H9 (cell line): Measurements from ENCODE around the gene AQP9. TPM values are rescaled to one million over a fixed set of nuclear protein-coding genes. Genes with fewer than 3 reads are reported as not detected.

Source experiments
- DNase-seq: peaks from one replicate; pipeline ENCODE4 v3.0.0-alpha.2; 2017
- H2AFZ ChIP-seq: one replicate; pipeline ENCODE4 v1.6.1; 2013; ENCODE audit warnings: mild to moderate bottlenecking, low read length, control low read depth, moderate library complexity
- H2AK5ac ChIP-seq: 2 replicates; pipeline ENCODE4 v1.6.1; 2013; ENCODE audit warnings: low read length, control low read depth, mixed read lengths; ENCODE audit not compliant: insufficient read length
- H2BK120ac ChIP-seq: one replicate; pipeline ENCODE4 v1.6.1; 2013; ENCODE audit warnings: low read depth, mild to moderate bottlenecking, low read length, control low read depth, inconsistent platforms; ENCODE audit not compliant: poor library complexity, severe bottlenecking
- H2BK12ac ChIP-seq: 2 replicates; pipeline ENCODE4 v1.6.1; 2013; ENCODE audit warnings: low read length, control low read depth, mixed read lengths, low read depth; ENCODE audit not compliant: insufficient read length
- H2BK15ac ChIP-seq: 2 replicates; pipeline ENCODE4 v1.6.1; 2013; ENCODE audit warnings: low read depth, low read length, control low read depth
- H2BK20ac ChIP-seq: one replicate; pipeline ENCODE4 v1.6.1; 2013; ENCODE audit warnings: low read depth, mild to moderate bottlenecking, low read length, control low read depth, inconsistent platforms; ENCODE audit not compliant: poor library complexity, severe bottlenecking
- H2BK5ac ChIP-seq: 2 replicates; pipeline ENCODE4 v1.6.1; 2013; ENCODE audit warnings: low read length, control low read depth, mixed read lengths; ENCODE audit not compliant: insufficient read length
- H3K14ac ChIP-seq: 2 replicates; pipeline ENCODE4 v1.6.1; 2013; ENCODE audit warnings: low read length, control low read depth; ENCODE audit not compliant: insufficient read depth
- H3K18ac ChIP-seq: 2 replicates; pipeline ENCODE4 v1.6.1; 2013; ENCODE audit warnings: low read depth, mild to moderate bottlenecking, mixed read lengths, low read length, control low read depth; ENCODE audit not compliant: insufficient read length
- H3K23ac ChIP-seq: 2 replicates; pipeline ENCODE4 v1.6.1; 2013; ENCODE audit warnings: low read length, control low read depth, mixed read lengths, low read depth; ENCODE audit not compliant: insufficient read length
- H3K23me2 ChIP-seq: 2 replicates; pipeline ENCODE4 v1.6.1; 2013; ENCODE audit warnings: low read depth, mild to moderate bottlenecking, mixed read lengths, low read length, control low read depth; ENCODE audit not compliant: insufficient read length, poor library complexity, severe bottlenecking
- H3K27ac ChIP-seq: 2 replicates; pipeline ENCODE4 v1.5.1; 2013; ENCODE audit warnings: low read length, control low read depth, mixed read lengths, low read depth; ENCODE audit not compliant: insufficient read length
- H3K27me3 ChIP-seq: 2 replicates; pipeline ENCODE4 v1.6.1; 2013; ENCODE audit warnings: low read length, control low read depth, inconsistent platforms; ENCODE audit not compliant: insufficient read depth
- H3K4ac ChIP-seq: 2 replicates; pipeline ENCODE4 v1.6.1; 2013; ENCODE audit warnings: low read depth, mild to moderate bottlenecking, control low read depth, inconsistent platforms, low read length, moderate library complexity
- H3K4me1 ChIP-seq: 2 replicates; pipeline ENCODE4 v1.6.1; 2013; ENCODE audit warnings: low read length, control low read depth, inconsistent platforms; ENCODE audit not compliant: insufficient read depth
- H3K4me2 ChIP-seq: 2 replicates; pipeline ENCODE4 v1.6.1; 2013; ENCODE audit warnings: low read length, control low read depth, mixed read lengths; ENCODE audit not compliant: insufficient read length, insufficient read depth
- H3K56ac ChIP-seq: 2 replicates; pipeline ENCODE4 v1.6.1; 2013; ENCODE audit warnings: low read depth, mild to moderate bottlenecking, mixed read lengths, low read length, control low read depth; ENCODE audit not compliant: insufficient read length
- H3K79me1 ChIP-seq: 2 replicates; pipeline ENCODE4 v1.6.1; 2013; ENCODE audit warnings: low read depth, mild to moderate bottlenecking, moderate library complexity, low read length, control low read depth, inconsistent platforms; ENCODE audit not compliant: insufficient read depth, poor library complexity, severe bottlenecking
- H3K79me2 ChIP-seq: 2 replicates; pipeline ENCODE4 v1.6.1; 2013; ENCODE audit warnings: low read length, control low read depth, inconsistent platforms; ENCODE audit not compliant: insufficient read depth
- H3K9ac ChIP-seq: 2 replicates; pipeline ENCODE4 v1.6.1; 2013; ENCODE audit warnings: low read length, control low read depth, mixed read lengths; ENCODE audit not compliant: insufficient read length; ENCODE audit errors: extremely low read depth
- H3K9me3 ChIP-seq: one replicate; pipeline ENCODE4 v1.6.1; 2013; ENCODE audit warnings: low read depth, low read length, inconsistent platforms; ENCODE audit not compliant: control insufficient read depth
- H3T11ph ChIP-seq: one replicate; pipeline ENCODE4 v1.6.1; 2013; ENCODE audit warnings: mild to moderate bottlenecking, low read length, control low read depth, inconsistent platforms
- H4K20me1 ChIP-seq: one replicate; pipeline ENCODE4 v1.6.1; 2013; ENCODE audit not compliant: control insufficient read depth, insufficient read length, insufficient read depth
- H4K5ac ChIP-seq: 2 replicates; pipeline ENCODE4 v1.6.1; 2013; ENCODE audit warnings: low read depth, mild to moderate bottlenecking, mixed read lengths, low read length, control low read depth; ENCODE audit not compliant: insufficient read length
- H4K8ac ChIP-seq: replicated peaks from 2 replicates; pipeline ENCODE4 v1.6.1; 2013; ENCODE audit warnings: low read length, control low read depth, mixed read lengths, low read depth; ENCODE audit not compliant: insufficient read length
- H4K91ac ChIP-seq: 2 replicates; pipeline ENCODE4 v1.6.1; 2013; ENCODE audit warnings: low read depth, mild to moderate bottlenecking, moderate library complexity, mixed read lengths, low read length, control low read depth; ENCODE audit not compliant: insufficient read length
- H3K27ac Mint-ChIP-seq, 3 experiments: 2 replicates in 2 of 3; 3 replicates in 1 of 3; pipeline ENCODE4 v1.8.0; 2020 to 2021; ENCODE audit warnings: mixed read lengths in 3 of 3, mild to moderate bottlenecking in 1 of 3, moderate library complexity in 1 of 3
- H3K27me3 Mint-ChIP-seq: 2 replicates; pipeline ENCODE4 v1.8.0; 2021; ENCODE audit warnings: low read depth, mild to moderate bottlenecking, moderate library complexity, mixed read lengths
- H3K36me3 Mint-ChIP-seq, 3 experiments: 2 replicates in 2 of 3; 3 replicates in 1 of 3; pipeline ENCODE4 v1.8.0; 2020 to 2021; ENCODE audit warnings: low read depth in 3 of 3, mixed read lengths in 3 of 3; ENCODE audit not compliant: insufficient read depth in 1 of 3
- H3K4me1 Mint-ChIP-seq, 2 experiments: 2 replicates each; pipeline ENCODE4 v1.8.0; 2020; ENCODE audit warnings: mixed read lengths in 2 of 2
- H3K4me3 Mint-ChIP-seq, 2 experiments: 2 replicates in 1 of 2; 3 replicates in 1 of 2; pipeline ENCODE4 v1.8.0; 2020 to 2021; ENCODE audit warnings: mild to moderate bottlenecking in 2 of 2, mixed read lengths in 2 of 2, moderate library complexity in 1 of 2
- H3K9me3 Mint-ChIP-seq, 2 experiments: 2 replicates in 1 of 2; 3 replicates in 1 of 2; pipeline ENCODE4 v1.8.0; 2020; ENCODE audit warnings: mild to moderate bottlenecking in 2 of 2, mixed read lengths in 2 of 2, moderate library complexity in 1 of 2
- CTCF ChIP-seq: fragments of 200-600 bp; sonication (generic); conservative IDR thresholded peaks from 3 replicates; pipeline ENCODE4 v1.8.0; 2021; ENCODE audit warnings: antibody characterized with exemption, mild to moderate bottlenecking
- WGBS: extraction: QIAGEN DNeasy Blood & Tissue Kit; methylation state at CpG from one replicate; pipeline ENCODE4 v1.1.7; 2013; ENCODE audit warnings: missing lambda C conversion rate, low lambda C conversion rate, mixed read lengths; ENCODE audit not compliant: insufficient read length; ENCODE audit errors: extremely low coverage; 5-methylcytosine and 5-hydroxymethylcytosine counted together
- long read RNA-seq: library from polyadenylated mRNA; unstranded; transcript quantifications from one replicate; pipeline ENCODE4 v2.0.0, GENCODE V29; 2020
- total RNA-seq: library from RNA; stranded (reverse); gene quantifications from 2 replicates; pipeline ENCODE4 v1.2.1, GENCODE V29; 2021

Gene AQP9
- not detected in 2 replicates for total RNA-seq
- long read RNA-seq, result 0 reads

GRCh38 chr15:58138106-58138505, at the start of gene AQP9:
AQP9 (plus strand) TSS chr15:58138381; CDS start chr15:58138566, 185 bp downstream.
- Histone ChIP-seq H2BK20ac (no peak within 1 kb of the TSS), H2AFZ (no peak within 1 kb of the TSS), H3K18ac (no peak within 1 kb of the TSS), H2BK5ac (no peak within 1 kb of the TSS), H3K23me2 (no peaks in the 10 kb centered on the region), H3K4me1 (no peaks in the 10 kb centered on the region), H3K4ac (no peak within 1 kb of the TSS), H3K14ac (no peak within 1 kb of the TSS), H3K56ac (no peak within 1 kb of the TSS), H2BK120ac (no peak within 1 kb of the TSS), H3K9me3 (no peaks in the 10 kb centered on the region), H4K20me1 (no peaks in the 10 kb centered on the region), H3K79me2 (no peaks in the 10 kb centered on the region), H4K91ac (no peak within 1 kb of the TSS), H4K5ac (no peak within 1 kb of the TSS), H3K27ac (no peak within 1 kb of the TSS), H2BK15ac (no peak within 1 kb of the TSS), H2AK5ac (no peak within 1 kb of the TSS), H2BK12ac (no peak within 1 kb of the TSS), H3K23ac (no peak within 1 kb of the TSS), H3T11ph (no peak within 1 kb of the TSS), H3K4me2 (no peak within 1 kb of the TSS), H4K8ac (no peak within 1 kb of the TSS), H3K79me1 (no peaks in the 10 kb centered on the region), H3K9ac (no peak within 1 kb of the TSS), H3K27me3 (no peaks in the 10 kb centered on the region)
- TF ChIP-seq CTCF, result no peak
- Mint-ChIP-seq H3K4me1 (peaks cover 7 to 8% of the 10 kb centered on the region in 2 experiments), H3K27ac (no peak within 1 kb of the TSS; a peak in 1 of 7 replicates), H3K9me3 (no peaks in the 10 kb centered on the region), H3K4me3 (no peak within 1 kb of the TSS), H3K27me3 (no peaks in the 10 kb centered on the region; the same call in none of the 2 replicates), H3K36me3 (no peaks in the 10 kb centered on the region)
- WGBS, result no CpG with 5 or more reads among the region's 7 CpGs
- no peak for DNase-seq
